Astrocyte (in vitro differentiated cells and primary cell): ENCODE results near the gene COL23A1. TPM values are rescaled to one million over a fixed set of nuclear protein-coding genes. Genes with fewer than 3 reads are reported as not detected.

Experiments used
- DNase-seq: peaks from one replicate; pipeline ENCODE4 v3.0.0-alpha.2; 2010; ENCODE audit warnings: low read depth
- FAIRE-seq: peaks from 2 replicates; lab custom pipeline; 2011; peaks lifted over from hg19 to GRCh38; lab: Jason Lieb, UNC
- H2AFZ ChIP-seq: 2 replicates; pipeline ENCODE4 v1.6.0; 2012; ENCODE audit warnings: low read depth, low read length, inconsistent platforms
- H3K27ac ChIP-seq: 2 replicates; pipeline ENCODE4 v1.5.1; 2011; ENCODE audit warnings: low read depth, low read length, inconsistent platforms
- H3K27me3 ChIP-seq: 2 replicates; pipeline ENCODE4 v1.6.0; 2011; ENCODE audit warnings: low read length, inconsistent platforms; ENCODE audit not compliant: insufficient read depth
- H3K36me3 ChIP-seq: 2 replicates; pipeline ENCODE4 v1.5.1; 2011; ENCODE audit warnings: low read length, inconsistent platforms; ENCODE audit not compliant: insufficient read depth
- H3K4me1 ChIP-seq: 2 replicates; pipeline ENCODE4 v1.5.1; 2011; ENCODE audit warnings: low read length, inconsistent platforms; ENCODE audit not compliant: insufficient read depth
- H3K4me2 ChIP-seq: 2 replicates; pipeline ENCODE4 v1.6.0; 2012; ENCODE audit warnings: low read length, inconsistent platforms
- H3K4me3 ChIP-seq: 2 replicates; pipeline ENCODE4 v1.5.1; 2011; ENCODE audit warnings: low read depth, mild to moderate bottlenecking, low read length, inconsistent platforms; ENCODE audit not compliant: insufficient read depth
- H3K79me2 ChIP-seq: 2 replicates; pipeline ENCODE4 v1.6.0; 2012; ENCODE audit warnings: mild to moderate bottlenecking, low read length, inconsistent platforms; ENCODE audit not compliant: insufficient read depth
- H3K9ac ChIP-seq: 2 replicates; pipeline ENCODE4 v1.6.0; 2012; ENCODE audit warnings: mild to moderate bottlenecking, low read length, inconsistent platforms
- H3K9me3 ChIP-seq: 2 replicates; pipeline ENCODE4 v1.5.1; 2012; ENCODE audit warnings: low read depth, mild to moderate bottlenecking, low read length, inconsistent platforms; ENCODE audit not compliant: insufficient read depth
- H4K20me1 ChIP-seq: 2 replicates; pipeline ENCODE4 v1.6.0; 2012; ENCODE audit warnings: low read length, inconsistent platforms; ENCODE audit not compliant: insufficient read depth
- H3K27ac Mint-ChIP-seq: one replicate; pipeline ENCODE4 v1.8.0; 2021; ENCODE audit warnings: mild to moderate bottlenecking, mixed read lengths; ENCODE audit not compliant: unreplicated experiment
- H3K27me3 Mint-ChIP-seq: one replicate; pipeline ENCODE4 v1.8.0; 2021; ENCODE audit warnings: low read depth, mixed read lengths; ENCODE audit not compliant: unreplicated experiment
- H3K36me3 Mint-ChIP-seq: one replicate; pipeline ENCODE4 v1.8.0; 2021; ENCODE audit warnings: low read depth, mixed read lengths; ENCODE audit not compliant: unreplicated experiment
- H3K4me1 Mint-ChIP-seq: one replicate; pipeline ENCODE4 v1.8.0; 2021; ENCODE audit warnings: low read depth, mixed read lengths; ENCODE audit not compliant: unreplicated experiment
- H3K4me3 Mint-ChIP-seq: one replicate; pipeline ENCODE4 v1.8.0; 2021; ENCODE audit warnings: mild to moderate bottlenecking, moderate library complexity, mixed read lengths; ENCODE audit not compliant: unreplicated experiment
- H3K9me3 Mint-ChIP-seq: one replicate; pipeline ENCODE4 v1.8.0; 2021; ENCODE audit warnings: mild to moderate bottlenecking, mixed read lengths; ENCODE audit not compliant: unreplicated experiment
- CTCF ChIP-seq: IDR thresholded peaks from 2 replicates; pipeline ENCODE4 v1.5.1; 2011; ENCODE audit warnings: low read depth, mild to moderate bottlenecking, inconsistent platforms, low read length, moderate library complexity; ENCODE audit not compliant: insufficient read depth
- EZH2 ChIP-seq: IDR thresholded peaks from 2 replicates; pipeline ENCODE4 v1.6.1; 2012; ENCODE audit warnings: mild to moderate bottlenecking, low read length, inconsistent platforms; ENCODE audit not compliant: insufficient read depth
- total RNA-seq: library from RNA; stranded (reverse); gene quantifications from 2 replicates; pipeline ENCODE4 v1.2.1, GENCODE V29; 2021

COL23A1 gene
- total RNA-seq, 1 donor from 2014 or later = 0.16 TPM

DNA sequence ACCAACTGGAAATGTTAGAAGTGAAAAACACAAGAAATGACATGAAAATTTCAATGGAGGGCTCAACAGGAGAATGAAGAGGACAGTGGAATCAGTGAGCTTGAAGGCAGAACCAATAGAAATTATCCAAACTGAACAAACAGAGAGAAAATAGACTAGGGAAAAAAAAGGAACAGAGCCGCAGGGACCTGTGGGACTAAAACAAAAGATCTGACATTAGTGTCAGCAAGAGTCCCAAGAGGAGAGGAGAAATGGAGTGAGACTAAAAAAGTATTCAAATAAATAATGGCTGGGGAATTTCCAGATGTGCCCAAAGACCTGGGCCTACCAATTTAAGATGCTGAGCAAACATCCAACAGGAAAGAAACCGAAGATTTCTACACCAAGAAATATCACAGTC lies 182.5 kb downstream of the COL23A1 start:
- FAIRE-seq = no peak

GRCh38 chr5:178404987-178405386 lies 185.2 kb downstream of the COL23A1 start:
- Histone ChIP-seq H3K4me1 (no peaks in the 10 kb centered on the region), H3K4me2 (no peak overlapping the region), H3K9ac (no peak overlapping the region), H3K79me2 (no peaks in the 10 kb centered on the region), H3K27me3 (no peaks in the 10 kb centered on the region), H4K20me1 (no peaks in the 10 kb centered on the region), H3K36me3 (no peaks in the 10 kb centered on the region), H2AFZ (no peak overlapping the region), H3K4me3 (no peak overlapping the region), H3K9me3 (no peaks in the 10 kb centered on the region), H3K27ac (no peak overlapping the region)
- no peaks in the 10 kb centered on the region for H3K4me1 Mint-ChIP-seq
- no peak overlapping the region for H3K4me3 Mint-ChIP-seq
- H3K27ac Mint-ChIP-seq = no peak overlapping the region
- DNase-seq (peak; percentile 2), FAIRE-seq (no peak)
- peaks cover 11% of the 10 kb centered on the region for H3K27me3 Mint-ChIP-seq
- TF ChIP-seq EZH2 (no peak), CTCF (no peak)
- H3K9me3 Mint-ChIP-seq = peaks cover 11% of the 10 kb centered on the region
- no peaks in the 10 kb centered on the region for H3K36me3 Mint-ChIP-seq

More for the DNA sequence above, 182.5 kb downstream of the COL23A1 start:
- Histone ChIP-seq H3K4me3 (no peak overlapping the region), H3K27me3 (no peaks in the 10 kb centered on the region), H4K20me1 (no peaks in the 10 kb centered on the region), H3K79me2 (no peaks in the 10 kb centered on the region), H3K36me3 (no peaks in the 10 kb centered on the region), H3K27ac (no peak overlapping the region), H3K9me3 (no peaks in the 10 kb centered on the region), H3K4me1 (no peaks in the 10 kb centered on the region), H2AFZ (no peak overlapping the region), H3K9ac (no peak overlapping the region), H3K4me2 (no peak overlapping the region)
- DNase-seq = no peak
- H3K4me3 Mint-ChIP-seq = no peak overlapping the region
- H3K27me3 Mint-ChIP-seq = peaks cover 8% of the 10 kb centered on the region
- no peaks in the 10 kb centered on the region for H3K36me3 Mint-ChIP-seq
- H3K27ac Mint-ChIP-seq = no peak overlapping the region
- peaks cover 7% of the 10 kb centered on the region for H3K9me3 Mint-ChIP-seq
- TF ChIP-seq CTCF (no peak), EZH2 (no peak)
- H3K4me1 Mint-ChIP-seq = no peaks in the 10 kb centered on the region

DNA sequence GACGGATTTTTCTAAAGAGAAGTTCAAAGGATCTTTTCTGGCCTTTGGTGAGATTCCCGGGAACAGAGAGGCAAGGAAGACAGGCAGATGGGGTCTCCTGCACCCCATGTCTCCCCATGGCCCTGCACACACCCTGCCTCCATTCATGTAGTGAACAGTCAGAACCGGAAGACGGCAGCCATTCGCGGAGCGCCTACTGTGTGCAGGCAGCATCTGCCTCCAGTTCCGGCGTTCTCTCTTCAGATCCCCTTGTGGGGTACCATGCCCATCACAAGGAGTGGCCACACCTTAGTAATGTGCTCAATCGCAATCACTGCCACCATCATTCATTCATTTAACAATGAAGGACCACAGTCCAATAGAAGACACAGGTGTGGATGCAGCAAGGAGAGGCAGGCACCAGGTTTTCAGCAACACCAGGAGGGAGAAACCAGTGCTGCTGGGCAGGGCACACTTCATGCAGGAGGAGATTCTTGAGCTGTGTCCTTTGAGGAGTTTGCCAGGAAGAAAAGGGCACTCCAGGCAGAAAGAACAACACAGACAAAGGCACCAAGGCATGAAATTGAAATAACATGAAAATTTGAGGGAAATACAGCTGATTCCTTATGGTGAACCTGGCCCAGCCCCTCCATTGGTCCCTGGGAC lies 186.1 kb downstream of the COL23A1 start:
- DNase-seq (no peak), FAIRE-seq (no peak)
- TF ChIP-seq CTCF = no peak
- TF ChIP-seq EZH2 = no peak
- Mint-ChIP-seq H3K4me1 (no peaks in the 10 kb centered on the region), H3K4me3 (no peak overlapping the region), H3K27ac (no peak overlapping the region), H3K9me3 (peaks cover 11% of the 10 kb centered on the region), H3K27me3 (peaks cover 15% of the 10 kb centered on the region), H3K36me3 (no peaks in the 10 kb centered on the region)
- H3K79me2 ChIP-seq = no peaks in the 10 kb centered on the region
- no peak overlapping the region for H3K4me3 ChIP-seq
- no peaks in the 10 kb centered on the region for H3K36me3 ChIP-seq
- H3K9ac ChIP-seq = no peak overlapping the region
- H3K4me2 ChIP-seq = no peak overlapping the region
- H3K9me3 ChIP-seq = no peaks in the 10 kb centered on the region
- no peak overlapping the region for H3K27ac ChIP-seq
- H2AFZ ChIP-seq = no peak overlapping the region
- no peaks in the 10 kb centered on the region for H4K20me1 ChIP-seq
- H3K27me3 ChIP-seq = no peaks in the 10 kb centered on the region
- no peaks in the 10 kb centered on the region for H3K4me1 ChIP-seq
